COLO829 (cell line): ENCODE measurements around the gene DOLK.
A peak's percentile ranks its signal among the peaks of the same experiment; 100 is the strongest.

Experiments
- DNase-seq: peaks from one replicate; pipeline ENCODE4 v3.0.0; 2012; ENCODE audit warnings: low spot score

The DOLK gene

GRCh38 chr9:128933731-128934130 lies 13.7 kb downstream of the DOLK start:
- no peak for DNase-seq

GRCh38 chr9:128929560-128929959 lies 17.8 kb downstream of the DOLK start:
- DNase-seq, result no peak

GRCh38 chr9:128928624-128929023 lies 18.8 kb downstream of the DOLK start:
- peak; percentile 56 for DNase-seq

- DNase-seq, result peak; percentile 76
These were observed 19.5 kb downstream of the DOLK start for GRCh38 chr9:128927731-128928411.

- DNase-seq, result no peak
These were observed 23.9 kb downstream of the DOLK start for GRCh38 chr9:128923493-128923883.

GRCh38 chr9:128921881-128922763 lies 25.3 kb downstream of the DOLK start:
- DNase-seq, result no peak

GRCh38 chr9:128920381-128921058 lies 26.9 kb downstream of the DOLK start, which contains the start of gene PHYHD1:
PHYHD1 (plus strand) TSS chr9:128920982; CDS start chr9:128922324, 1,342 bp downstream.
- DNase-seq, result no peak

- DNase-seq, result no peak
These were observed 27.9 kb downstream of the DOLK start for GRCh38 chr9:128919402-128920089.

GRCh38 chr9:128918921-128919320 lies 28.5 kb downstream of the DOLK start:
- DNase-seq, result no peak

- no peak for DNase-seq
These were observed 30.1 kb downstream of the DOLK start for GRCh38 chr9:128917151-128917849.

GRCh38 chr9:128916745-128917144 lies 30.7 kb downstream of the DOLK start:
- DNase-seq, result no peak

- DNase-seq, result no peak
These were observed 31.2 kb downstream of the DOLK start for GRCh38 chr9:128916204-128916603.

- no peak for DNase-seq
These were observed 33.2 kb downstream of the DOLK start for GRCh38 chr9:128913995-128914772.

GRCh38 chr9:128913048-128913900 lies 34.1 kb downstream of the DOLK start:
- DNase-seq, result no peak

- DNase-seq, result no peak
These were observed 35.0 kb downstream of the DOLK start for GRCh38 chr9:128912270-128912853.

- no peak for DNase-seq
These were observed 35.8 kb downstream of the DOLK start for GRCh38 chr9:128911529-128912035.

- DNase-seq, result no peak
These were observed 36.5 kb downstream of the DOLK start for GRCh38 chr9:128910906-128911305.

GRCh38 chr9:128909859-128910258 lies 37.5 kb downstream of the DOLK start:
- DNase-seq, result no peak

- DNase-seq, result no peak
These were observed 39.0 kb downstream of the DOLK start for GRCh38 chr9:128908372-128908771.
